Activated naive CD4-positive, alpha-beta T cell treated with anti-CD3 and anti-CD28 coated beads for 36 hours (primary cell): Measurements from ENCODE around the gene MYLK2. TPM values are rescaled to one million over a fixed set of nuclear protein-coding genes. Genes with fewer than 3 reads are reported as not detected.

Experiments
- CTCF ChIA-PET: fragments of 350-600 bp; sonication (Branson Sonifier 250); formaldehyde crosslinking; loops from one replicate; lab custom pipeline; 2021; ENCODE audit warnings: antibody characterized with exemption; lab: Charles Lee
- DNase-seq: peaks from one replicate; pipeline ENCODE4 v3.0.0-alpha.2; 2020
- H3K27ac Mint-ChIP-seq: one replicate; pipeline ENCODE4 v1.8.0; 2021; ENCODE audit warnings: mild to moderate bottlenecking, mixed read lengths
- H3K27me3 Mint-ChIP-seq: one replicate; pipeline ENCODE4 v1.8.0; 2021; ENCODE audit warnings: low read depth, mixed read lengths
- H3K36me3 Mint-ChIP-seq: one replicate; pipeline ENCODE4 v1.8.0; 2021; ENCODE audit warnings: low read depth, mixed read lengths
- H3K4me1 Mint-ChIP-seq: one replicate; pipeline ENCODE4 v1.8.0; 2021; ENCODE audit warnings: low read depth, mixed read lengths
- H3K4me3 Mint-ChIP-seq: one replicate; pipeline ENCODE4 v1.8.0; 2021; ENCODE audit warnings: mild to moderate bottlenecking, moderate library complexity, mixed read lengths
- H3K9me3 Mint-ChIP-seq: one replicate; pipeline ENCODE4 v1.8.0; 2021; ENCODE audit warnings: mixed read lengths
- intact Hi-C: fragments of 100-400 bp; cut with micrococcal nuclease; formaldehyde crosslinking; loops from one replicate; pipeline ENCODE4 v1.15.1; 2023
- total RNA-seq, 2 experiments: library from RNA; stranded (reverse); gene quantifications; one replicate each; pipeline ENCODE4 v1.2.3, GENCODE V29; 2021

The MYLK2 gene
- total RNA-seq, 2 experiments from 2014 or later = 0.17 TPM; not detected in 1

GRCh38 chr20:31830406-31830981, 11.3 kb downstream of the MYLK2 start:
- H3K27me3 Mint-ChIP-seq = no peaks in the 10 kb centered on the region
- CTCF ChIA-PET = interaction anchor here (1.0 to 2.3 kb wide), 3 partner anchors 8 to 18 kb away, joined by 3 to 7 read pairs (median 5); no protein-coding TSS in a partner anchor
- no peak for DNase-seq
- no peaks in the 10 kb centered on the region for H3K36me3 Mint-ChIP-seq
- H3K4me3 Mint-ChIP-seq = no peak overlapping the region
- no peak overlapping the region for H3K27ac Mint-ChIP-seq
- intact Hi-C loops = no loop called here
- H3K4me1 Mint-ChIP-seq = no peaks in the 10 kb centered on the region
- H3K9me3 Mint-ChIP-seq = no peaks in the 10 kb centered on the region

GRCh38 chr20:31831211-31831610, 12.1 kb downstream of the MYLK2 start:
- H3K36me3 Mint-ChIP-seq = no peaks in the 10 kb centered on the region
- H3K4me1 Mint-ChIP-seq = peaks cover 2% of the 10 kb centered on the region
- CTCF ChIA-PET = interaction anchor here (1.0 to 2.3 kb wide), 2 partner anchors 9 to 199 kb away, joined by 3 to 5 read pairs; no protein-coding TSS in a partner anchor
- H3K27ac Mint-ChIP-seq = no peak overlapping the region
- no peak for DNase-seq
- no peak overlapping the region for H3K4me3 Mint-ChIP-seq
- intact Hi-C loops = no loop called here
- no peaks in the 10 kb centered on the region for H3K9me3 Mint-ChIP-seq
- no peaks in the 10 kb centered on the region for H3K27me3 Mint-ChIP-seq

- H3K4me1 Mint-ChIP-seq = peaks cover 3% of the 10 kb centered on the region
- no peak for DNase-seq
- intact Hi-C loops = no loop called here
- no peaks in the 10 kb centered on the region for H3K9me3 Mint-ChIP-seq
- H3K36me3 Mint-ChIP-seq = no peaks in the 10 kb centered on the region
- CTCF ChIA-PET = interaction anchor here (1.0 to 2.3 kb wide), 2 partner anchors 9 to 199 kb away, joined by 3 to 5 read pairs; no protein-coding TSS in a partner anchor
- no peaks in the 10 kb centered on the region for H3K27me3 Mint-ChIP-seq
- no peak overlapping the region for H3K4me3 Mint-ChIP-seq
- no peak overlapping the region for H3K27ac Mint-ChIP-seq
These were observed 12.7 kb downstream of the MYLK2 start for GRCh38 chr20:31831771-31832306.

GRCh38 chr20:31833130-31833930, 14.2 kb downstream of the MYLK2 start:
- Mint-ChIP-seq H3K36me3 (no peaks in the 10 kb centered on the region), H3K9me3 (no peaks in the 10 kb centered on the region), H3K4me3 (no peak overlapping the region), H3K27ac (no peak overlapping the region), H3K27me3 (no peaks in the 10 kb centered on the region), H3K4me1 (peaks cover 3% of the 10 kb centered on the region)
- DNase-seq = peak; percentile 72
- CTCF ChIA-PET = interaction anchor here (0.6 to 2.3 kb wide), 7 partner anchors 8 to 193 kb away, joined by 3 to 7 read pairs (median 3); no protein-coding TSS in a partner anchor
- intact Hi-C loops = no loop called here

GRCh38 chr20:31833931-31834521, 14.9 kb downstream of the MYLK2 start:
- no peak for DNase-seq
- H3K4me3 Mint-ChIP-seq = no peak overlapping the region
- H3K36me3 Mint-ChIP-seq = no peaks in the 10 kb centered on the region
- no peaks in the 10 kb centered on the region for H3K9me3 Mint-ChIP-seq
- intact Hi-C loops = no loop called here
- no peak overlapping the region for H3K27ac Mint-ChIP-seq
- CTCF ChIA-PET = interaction anchor here (0.6 to 2.3 kb wide), 6 partner anchors 8 to 192 kb away, joined by 3 to 7 read pairs (median 4); no protein-coding TSS in a partner anchor
- no peaks in the 10 kb centered on the region for H3K27me3 Mint-ChIP-seq
- peaks cover 3% of the 10 kb centered on the region for H3K4me1 Mint-ChIP-seq

GRCh38 chr20:31835554-31835953, 16.4 kb downstream of the MYLK2 start:
- no peak for DNase-seq
- H3K27me3 Mint-ChIP-seq = no peaks in the 10 kb centered on the region
- H3K4me3 Mint-ChIP-seq = no peak overlapping the region
- peaks cover 3% of the 10 kb centered on the region for H3K4me1 Mint-ChIP-seq
- intact Hi-C loops = no loop called here
- no peaks in the 10 kb centered on the region for H3K36me3 Mint-ChIP-seq
- CTCF ChIA-PET = interaction anchor here (1.2 to 3.5 kb wide), 3 partner anchors 11 to 117 kb away, joined by 3 to 17 read pairs (median 15); no protein-coding TSS in a partner anchor
- no peaks in the 10 kb centered on the region for H3K9me3 Mint-ChIP-seq
- no peak overlapping the region for H3K27ac Mint-ChIP-seq

GRCh38 chr20:31835977-31836852, 17.1 kb downstream of the MYLK2 start:
- DNase-seq = peak; percentile 18
- no peaks in the 10 kb centered on the region for H3K36me3 Mint-ChIP-seq
- H3K27ac Mint-ChIP-seq = no peak overlapping the region
- peaks cover 3% of the 10 kb centered on the region for H3K4me1 Mint-ChIP-seq
- CTCF ChIA-PET = interaction anchor here (1.1 to 3.5 kb wide), 5 partner anchors 11 to 116 kb away, joined by 3 to 18 read pairs (median 15); no protein-coding TSS in a partner anchor
- intact Hi-C loops = no loop called here
- H3K9me3 Mint-ChIP-seq = no peaks in the 10 kb centered on the region
- H3K27me3 Mint-ChIP-seq = no peaks in the 10 kb centered on the region
- H3K4me3 Mint-ChIP-seq = no peak overlapping the region

GRCh38 chr20:31836853-31837608, 17.9 kb downstream of the MYLK2 start:
- Mint-ChIP-seq H3K36me3 (no peaks in the 10 kb centered on the region), H3K27ac (no peak overlapping the region), H3K27me3 (no peaks in the 10 kb centered on the region), H3K4me3 (no peak overlapping the region), H3K9me3 (no peaks in the 10 kb centered on the region), H3K4me1 (peaks cover 3% of the 10 kb centered on the region)
- CTCF ChIA-PET = interaction anchor here (0.6 to 3.5 kb wide), 6 partner anchors 10 to 46 kb away, joined by 3 to 18 read pairs (median 10); no protein-coding TSS in a partner anchor
- intact Hi-C loops = no loop called here
- DNase-seq = no peak

GRCh38 chr20:31837896-31838397, 18.8 kb downstream of the MYLK2 start:
- Mint-ChIP-seq H3K27ac (no peak overlapping the region), H3K27me3 (no peaks in the 10 kb centered on the region), H3K9me3 (no peaks in the 10 kb centered on the region), H3K36me3 (no peaks in the 10 kb centered on the region), H3K4me1 (peaks cover 3% of the 10 kb centered on the region), H3K4me3 (no peak overlapping the region)
- intact Hi-C loops = no loop called here
- no peak for DNase-seq
- CTCF ChIA-PET = interaction anchor here (1.0 to 3.5 kb wide), 6 partner anchors 9 to 193 kb away, joined by 3 to 18 read pairs (median 11); no protein-coding TSS in a partner anchor

- H3K27me3 Mint-ChIP-seq = no peaks in the 10 kb centered on the region
- peaks cover 3% of the 10 kb centered on the region for H3K4me1 Mint-ChIP-seq
- no peaks in the 10 kb centered on the region for H3K36me3 Mint-ChIP-seq
- DNase-seq = no peak
- intact Hi-C loops = no loop called here
- H3K4me3 Mint-ChIP-seq = no peak overlapping the region
- CTCF ChIA-PET = interaction anchor here (0.6 to 3.5 kb wide), 6 partner anchors 8 to 192 kb away, joined by 3 to 18 read pairs (median 11); no protein-coding TSS in a partner anchor
- H3K9me3 Mint-ChIP-seq = no peaks in the 10 kb centered on the region
- no peak overlapping the region for H3K27ac Mint-ChIP-seq
These were observed 19.6 kb downstream of the MYLK2 start for GRCh38 chr20:31838646-31839292.
